HG03064 (cell line): ENCODE results near the gene WLS.
"Not testable (repeated sequence)": the region's sequence is repeated elsewhere in the genome, so short reads cannot be mapped to it uniquely, and the experiment has no call there.

Experiments used
- ATAC-seq: cut with Tn5 transposase; IDR thresholded peaks from one replicate; pipeline ENCODE4 v1.9.1; 2021; ENCODE audit warnings: low read depth; ENCODE audit not compliant: unreplicated experiment

Gene WLS

GRCh38 chr1:68173283-68173935 is 58.9 kb downstream of the WLS start:
- ATAC-seq: no peak

DNA sequence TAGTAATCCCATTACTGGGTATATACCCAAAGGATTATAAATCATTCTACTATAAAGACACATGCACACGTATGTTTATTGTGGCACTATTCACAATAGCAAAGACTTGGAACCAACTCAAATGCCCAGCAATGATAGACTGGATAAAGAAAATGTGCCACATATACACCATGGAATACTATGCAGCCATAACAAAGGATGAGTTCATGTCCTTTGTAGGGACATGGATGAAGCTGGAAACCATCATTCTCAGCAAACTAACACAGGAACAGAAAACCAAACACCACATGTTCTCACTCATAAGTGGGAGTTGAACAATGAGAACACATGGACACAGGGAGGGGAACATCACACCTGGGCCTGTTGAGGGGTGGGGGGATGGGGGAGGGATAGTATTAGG is 60.5 kb downstream of the WLS start:
- ATAC-seq: not testable (repeated sequence)

DNA sequence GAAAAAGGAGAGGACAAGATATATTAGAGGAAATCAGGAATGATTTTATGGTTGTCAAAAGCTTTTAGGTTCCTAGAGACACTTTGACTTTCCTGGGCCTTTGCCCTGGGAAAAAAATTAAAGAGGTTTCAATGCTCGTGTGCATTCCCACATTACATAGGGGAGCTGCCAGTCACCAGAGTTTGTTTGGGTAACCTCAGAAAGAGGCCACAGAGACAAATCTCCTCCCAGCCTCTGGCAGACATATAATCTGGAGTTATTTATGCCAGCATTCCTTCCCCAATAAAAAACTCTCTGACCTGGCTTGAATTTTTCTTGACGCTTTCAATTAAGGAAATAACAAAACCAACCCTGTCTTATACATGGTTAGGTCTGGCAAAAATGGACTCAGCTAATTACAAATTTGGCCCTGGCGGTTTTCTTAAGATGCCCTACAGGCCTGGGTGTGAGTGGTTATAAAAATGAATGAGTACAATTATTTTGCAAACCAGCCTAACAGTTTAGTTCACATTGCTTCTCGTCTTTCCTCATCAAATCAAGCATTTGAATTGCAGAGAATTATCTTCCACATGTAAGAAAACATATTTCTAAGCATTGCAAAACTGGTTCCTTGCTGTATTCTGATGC is 63.7 kb downstream of the WLS start:
- ATAC-seq: no peak

DNA sequence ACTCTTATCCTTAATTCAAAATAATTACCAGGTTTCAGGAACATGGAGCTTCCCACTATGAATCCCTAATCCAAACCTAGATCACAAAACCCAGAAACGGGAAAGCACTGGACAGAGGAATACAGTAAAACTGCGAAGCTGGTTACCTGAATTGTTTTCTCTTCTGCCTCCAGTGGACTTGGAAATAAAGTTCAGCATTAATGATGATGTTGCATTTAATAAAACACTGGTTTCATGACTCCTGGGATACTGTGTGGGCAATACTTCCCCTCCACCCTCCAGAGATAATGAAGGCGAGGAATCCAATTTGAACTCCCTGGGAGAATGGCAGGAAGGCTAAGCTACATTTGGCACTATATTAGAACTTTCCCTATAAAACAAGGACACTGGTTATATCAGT is 65.1 kb downstream of the WLS start:
- ATAC-seq: no peak

DNA sequence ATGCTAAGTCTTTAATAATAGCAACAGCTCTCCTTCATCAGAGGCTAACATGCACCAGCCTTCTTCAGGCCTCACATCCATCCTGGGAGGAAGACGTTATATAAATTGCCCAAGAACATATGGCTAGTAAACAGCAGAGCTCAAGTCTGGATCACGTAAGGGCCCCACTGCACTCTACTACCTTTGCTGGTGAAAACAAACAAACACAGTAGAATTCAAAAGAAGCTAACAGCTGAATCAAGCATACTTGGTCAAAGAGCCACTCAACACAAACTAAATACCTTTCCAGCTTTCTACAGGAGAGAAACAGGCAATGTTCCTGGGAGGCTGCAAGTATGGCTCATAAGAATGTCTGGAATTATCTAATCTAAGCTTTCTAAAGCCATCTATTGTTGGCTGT is 66.0 kb downstream of the WLS start:
- no peak for ATAC-seq

DNA sequence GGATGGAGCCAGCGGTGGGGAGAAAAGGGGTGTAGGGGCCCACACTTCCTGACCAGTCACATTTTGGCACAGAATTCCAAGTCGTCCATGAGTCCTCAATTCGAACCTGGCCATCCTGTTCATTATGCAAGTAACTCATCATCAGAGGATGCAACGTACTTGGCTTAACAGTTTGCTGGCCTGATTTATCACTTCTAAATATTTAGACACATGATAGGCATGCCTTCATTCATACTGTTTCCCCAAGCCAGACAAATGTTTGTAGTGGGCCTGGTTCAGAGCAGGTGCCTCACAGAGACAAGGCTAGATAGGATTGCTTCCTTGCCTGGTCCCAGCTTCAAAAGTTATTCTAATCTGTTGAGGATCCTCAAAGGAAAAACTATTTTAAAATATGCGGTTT is 66.7 kb downstream of the WLS start:
- no peak for ATAC-seq

DNA sequence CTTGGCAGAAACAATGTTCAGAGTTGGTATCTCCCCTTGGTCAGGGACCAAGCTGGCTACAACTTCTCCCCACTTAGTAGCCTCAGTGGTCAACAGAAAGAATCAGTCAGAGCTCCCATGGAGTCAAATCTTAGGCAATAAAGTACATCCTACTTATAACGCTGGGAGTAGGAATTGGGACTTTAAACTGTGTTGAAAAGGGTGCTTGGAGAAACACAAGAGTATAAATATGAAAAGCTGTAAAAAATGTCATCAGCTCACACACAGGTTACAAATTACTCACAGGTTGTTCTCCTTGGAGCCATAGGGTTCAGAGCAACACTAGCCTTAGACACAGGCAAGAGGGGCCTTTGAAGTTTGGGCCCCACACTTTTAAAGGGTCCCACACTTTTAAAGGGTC is 67.4 kb downstream of the WLS start:
- ATAC-seq: no peak

DNA sequence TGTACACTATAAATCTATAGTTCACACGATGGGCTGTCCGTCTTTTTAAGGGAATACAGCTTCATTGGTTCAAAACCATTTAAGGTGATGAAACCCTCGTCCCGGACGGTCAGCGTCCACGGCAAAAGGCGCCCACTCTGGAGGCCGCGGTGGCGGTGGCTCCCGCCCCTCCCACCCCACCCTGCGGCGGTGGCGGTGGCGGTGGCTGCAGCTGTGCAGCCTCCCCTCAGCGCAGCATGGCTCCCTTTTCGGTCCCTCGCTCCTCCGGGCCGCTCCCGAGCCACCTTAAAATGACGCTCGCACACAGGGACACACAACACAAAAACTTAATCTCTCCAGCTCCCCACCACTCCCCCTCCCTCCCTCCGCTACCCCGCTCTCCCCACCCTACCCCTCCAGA is 69.1 kb downstream of the WLS start:
- ATAC-seq: no peak

- no peak for ATAC-seq
Measured at GRCh38 chr1:68162761-68163160, 69.6 kb downstream of the WLS start.

- ATAC-seq: not testable (repeated sequence)
Measured at GRCh38 chr1:68161672-68162071, 70.7 kb downstream of the WLS start.

DNA sequence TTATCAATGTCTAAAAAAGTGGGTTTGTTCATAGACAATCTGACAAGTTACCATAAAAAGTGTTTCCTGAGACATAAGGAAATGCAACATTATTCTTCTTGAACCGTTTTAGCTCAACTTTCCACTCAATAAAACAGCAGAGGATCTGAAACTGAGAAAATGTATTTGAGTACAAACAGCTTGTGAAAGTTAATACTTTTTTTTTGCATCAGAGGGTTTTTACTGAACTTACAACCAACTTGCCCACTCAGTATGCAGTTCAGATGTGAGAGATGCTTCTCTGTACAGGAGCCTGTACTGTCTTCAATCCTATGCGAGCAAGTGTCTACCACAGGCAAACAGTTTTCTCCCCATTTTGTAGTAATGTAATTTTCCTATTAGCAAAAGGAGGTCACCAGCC is 71.4 kb downstream of the WLS start:
- peak; percentile 93 for ATAC-seq

DNA sequence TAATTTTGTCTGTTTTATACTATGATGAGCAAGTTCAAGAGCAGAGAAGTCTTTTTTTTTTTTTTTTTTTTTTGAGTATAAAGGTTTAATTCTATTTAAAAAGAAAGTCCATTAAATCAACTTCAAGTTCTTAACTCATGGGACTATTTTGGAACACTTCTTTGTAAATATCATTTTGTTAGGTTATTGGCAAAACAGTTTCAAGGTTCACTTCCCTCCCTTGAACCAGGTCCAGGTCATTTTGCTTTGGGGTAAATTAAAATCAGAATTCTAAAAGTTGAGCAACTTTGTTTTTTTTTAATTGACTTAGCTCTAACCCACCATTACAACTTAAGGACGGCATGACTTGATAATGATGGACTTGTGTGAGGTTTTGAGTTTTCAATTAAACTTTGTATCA is 72.3 kb downstream of the WLS start:
- ATAC-seq: no peak

DNA sequence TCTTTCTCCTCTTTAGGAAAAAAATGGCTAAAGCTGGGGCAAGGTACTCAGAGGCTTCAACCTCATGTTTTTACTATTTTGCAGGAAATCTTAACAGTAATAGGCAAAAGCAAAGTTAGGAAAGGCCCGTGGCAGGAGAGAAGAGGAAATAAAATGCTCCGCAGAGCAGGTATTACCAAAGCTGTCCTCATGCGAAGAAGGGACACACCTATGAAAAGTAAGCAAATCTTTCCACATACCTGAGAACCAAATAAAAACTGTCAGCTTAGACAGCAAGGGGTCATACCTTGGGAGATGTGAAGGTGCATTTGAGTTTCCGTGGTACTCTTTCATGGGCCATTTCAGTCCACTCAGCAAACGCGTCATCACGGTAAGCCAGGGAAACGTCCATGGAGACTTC is 73.5 kb downstream of the WLS start:
- ATAC-seq: no peak

- ATAC-seq: no peak
Measured at GRCh38 chr1:68157416-68157815, 74.9 kb downstream of the WLS start.

GRCh38 chr1:68151690-68152089 is 80.6 kb downstream of the WLS start:
- no peak for ATAC-seq

GRCh38 chr1:68149907-68150306 is 82.4 kb downstream of the WLS start:
- ATAC-seq: no peak

- ATAC-seq: no peak
Measured at GRCh38 chr1:68149110-68149798, 83.1 kb downstream of the WLS start.

GRCh38 chr1:68148631-68149030 is 83.7 kb downstream of the WLS start:
- ATAC-seq: no peak

GRCh38 chr1:68147534-68148171 is 84.7 kb downstream of the WLS start:
- no peak for ATAC-seq

DNA sequence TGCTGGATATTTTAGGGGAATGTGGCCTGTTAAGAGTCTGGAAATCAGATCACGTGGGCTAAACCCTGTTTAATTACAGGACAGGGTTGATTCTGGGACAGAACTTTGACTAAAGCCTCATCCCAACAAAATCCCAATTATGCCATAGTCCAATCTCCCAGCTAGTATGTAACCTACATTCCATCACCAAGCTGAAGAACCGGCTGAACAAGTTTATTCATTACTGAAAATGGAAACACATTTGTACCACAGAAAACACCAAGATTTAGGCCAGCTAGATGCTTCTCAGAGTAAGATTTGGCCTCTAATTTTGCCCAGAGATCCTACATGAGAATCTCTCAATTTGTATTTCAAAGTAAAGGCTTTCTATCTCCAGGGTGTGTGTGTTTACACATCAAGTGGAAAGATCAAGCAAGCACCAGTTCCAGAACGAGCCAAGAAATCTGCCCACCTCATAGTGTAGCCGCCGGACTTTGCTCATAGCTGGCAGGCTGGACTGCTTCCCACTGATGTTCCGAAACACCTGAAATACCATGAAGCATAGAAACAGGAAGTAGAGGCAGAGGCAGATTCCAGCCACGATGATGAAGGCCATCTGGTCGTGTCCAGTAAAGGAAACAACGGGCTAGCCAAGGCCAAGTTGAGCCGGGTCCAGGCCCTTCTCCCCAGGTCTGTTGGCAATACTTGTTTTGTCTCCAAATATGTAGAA is 86.8 kb downstream of the WLS start:
- ATAC-seq: no peak

DNA sequence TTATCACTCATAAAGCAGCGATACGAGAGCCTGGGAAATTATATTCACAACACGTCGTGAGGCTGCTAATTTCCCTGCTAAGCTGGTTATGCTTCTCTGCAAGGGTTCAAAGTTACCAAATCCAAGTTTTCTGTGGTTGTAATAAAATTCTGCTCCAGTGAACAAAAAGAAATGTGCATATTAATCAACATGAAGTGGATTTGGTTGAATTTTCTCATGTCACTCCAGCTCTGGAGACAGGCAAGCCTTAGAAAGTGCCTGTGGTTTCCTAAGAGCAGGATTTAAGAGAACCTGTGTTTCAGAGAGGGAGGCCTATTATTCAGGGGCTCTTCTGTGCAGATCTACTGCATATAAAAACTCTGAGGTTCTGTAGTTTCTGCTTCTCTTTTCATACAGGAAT is 87.5 kb downstream of the WLS start:
- no peak for ATAC-seq
